A673 (cell line): ENCODE measurements around the gene HERC5. TPM values are rescaled to one million over a fixed set of nuclear protein-coding genes. Genes with fewer than 3 reads are reported as not detected.

Experiments used
- BruUV-seq: library from RNA; stranded (reverse); fragments of 400-500 nt; replicated peaks from 2 replicates; lab custom pipeline; 2021; lab: Mats Ljungman, UMichigan
- CTCF ChIA-PET: fragments of 300-600 bp; sonication (Branson Sonifier 250); formaldehyde crosslinking; loops from one replicate; lab custom pipeline; 2022; ENCODE audit warnings: antibody characterized with exemption; lab: Charles Lee
- POLR2A ChIA-PET: fragments of 300-600 bp; sonication (Branson Sonifier 250); formaldehyde crosslinking; loops from one replicate; lab custom pipeline; 2022; ENCODE audit warnings: antibody characterized with exemption; ENCODE audit not compliant: low non-redundant PET; lab: Charles Lee
- DNase-seq: peaks from one replicate; pipeline ENCODE4 v3.0.0-alpha.2; 2015; ENCODE audit warnings: low spot score
- H3K27ac ChIP-seq: fragments of 200-600 bp; sonication (generic); 2 replicates; pipeline ENCODE4 v1.5.1; 2016; ENCODE audit warnings: mixed run types, low read depth, mild to moderate bottlenecking, mixed read lengths, antibody characterized with exemption, low read length; ENCODE audit not compliant: poor library complexity, severe bottlenecking
- H3K27me3 ChIP-seq: fragments of 200-600 bp; sonication (generic); replicated peaks from 2 replicates; pipeline ENCODE4 v1.6.1; 2017; ENCODE audit warnings: mixed run types, low read depth, mild to moderate bottlenecking, mixed read lengths, antibody characterized with exemption, low read length; ENCODE audit not compliant: insufficient read depth, poor library complexity
- H3K36me3 ChIP-seq: fragments of 200-600 bp; sonication (generic); 2 replicates; pipeline ENCODE4 v1.6.1; 2016; ENCODE audit warnings: mixed run types, mild to moderate bottlenecking, mixed read lengths, antibody characterized with exemption, low read length; ENCODE audit not compliant: insufficient read depth, poor library complexity, severe bottlenecking
- H3K4me1 ChIP-seq: fragments of 200-600 bp; sonication (generic); 2 replicates; pipeline ENCODE4 v1.6.1; 2017; ENCODE audit warnings: mixed run types, mild to moderate bottlenecking, mixed read lengths, antibody characterized with exemption, low read length; ENCODE audit not compliant: insufficient read depth, poor library complexity, severe bottlenecking
- H3K4me3 ChIP-seq: fragments of 200-600 bp; sonication (generic); 2 replicates; pipeline ENCODE4 v1.5.1; 2016; ENCODE audit warnings: low read depth, mixed run types, mild to moderate bottlenecking, mixed read lengths, low read length; ENCODE audit not compliant: poor library complexity, severe bottlenecking
- H3K9me3 ChIP-seq: fragments of 200-600 bp; sonication (generic); 2 replicates; pipeline ENCODE4 v1.6.1; 2016; ENCODE audit warnings: mixed run types, low read depth, mild to moderate bottlenecking, mixed read lengths, antibody characterized with exemption, low read length; ENCODE audit not compliant: poor library complexity, severe bottlenecking
- EZH2 ChIP-seq: fragments of 200-600 bp; sonication (generic); IDR thresholded peaks from 2 replicates; pipeline ENCODE4 v1.6.1; 2017; ENCODE audit warnings: borderline replicate concordance, low read depth, mild to moderate bottlenecking, mixed read lengths, antibody characterized with exemption, low read length; ENCODE audit not compliant: poor library complexity, severe bottlenecking
- intact Hi-C: fragments of 100-400 bp; cut with micrococcal nuclease; formaldehyde crosslinking; loops from one replicate; pipeline ENCODE4 v1.10.0; 2022; ENCODE audit not compliant: unreplicated experiment
- total RNA-seq: library from RNA; stranded (reverse); gene quantifications from 2 replicates; pipeline ENCODE4 v1.2.3, GENCODE V29; 2021
- TF ChIP-seq, protein P1 (sequence below): fragments of 300-800, 200-600 bp; sonication (generic); conservative IDR thresholded peaks from 2 replicates; pipeline ENCODE4 v1.5.1; 2017; ENCODE audit warnings: low read depth, mild to moderate bottlenecking, antibody characterized with exemption, low read length, moderate library complexity, mixed read lengths

Gene HERC5
- total RNA-seq, 1 experiment from 2014 or later: 0.54 TPM

- H3K4me1 ChIP-seq: no peaks in the 10 kb centered on the region
- H3K9me3 ChIP-seq: no peaks in the 10 kb centered on the region
- no peak overlapping the region for H3K27ac ChIP-seq
- ChIA-PET CTCF (no interaction called here), POLR2A (no interaction called here)
- no peak for DNase-seq
- H3K36me3 ChIP-seq: no peaks in the 10 kb centered on the region
- TF ChIP-seq EZH2: no peak
- TF ChIP-seq, protein P1, sequence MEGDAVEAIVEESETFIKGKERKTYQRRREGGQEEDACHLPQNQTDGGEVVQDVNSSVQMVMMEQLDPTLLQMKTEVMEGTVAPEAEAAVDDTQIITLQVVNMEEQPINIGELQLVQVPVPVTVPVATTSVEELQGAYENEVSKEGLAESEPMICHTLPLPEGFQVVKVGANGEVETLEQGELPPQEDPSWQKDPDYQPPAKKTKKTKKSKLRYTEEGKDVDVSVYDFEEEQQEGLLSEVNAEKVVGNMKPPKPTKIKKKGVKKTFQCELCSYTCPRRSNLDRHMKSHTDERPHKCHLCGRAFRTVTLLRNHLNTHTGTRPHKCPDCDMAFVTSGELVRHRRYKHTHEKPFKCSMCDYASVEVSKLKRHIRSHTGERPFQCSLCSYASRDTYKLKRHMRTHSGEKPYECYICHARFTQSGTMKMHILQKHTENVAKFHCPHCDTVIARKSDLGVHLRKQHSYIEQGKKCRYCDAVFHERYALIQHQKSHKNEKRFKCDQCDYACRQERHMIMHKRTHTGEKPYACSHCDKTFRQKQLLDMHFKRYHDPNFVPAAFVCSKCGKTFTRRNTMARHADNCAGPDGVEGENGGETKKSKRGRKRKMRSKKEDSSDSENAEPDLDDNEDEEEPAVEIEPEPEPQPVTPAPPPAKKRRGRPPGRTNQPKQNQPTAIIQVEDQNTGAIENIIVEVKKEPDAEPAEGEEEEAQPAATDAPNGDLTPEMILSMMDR: no peak
- no peaks in the 10 kb centered on the region for H3K27me3 ChIP-seq
- BruUV-seq: no TSS peak
- no peak overlapping the region for H3K4me3 ChIP-seq
- intact Hi-C loops: no loop called here
These were observed 46.4 kb downstream of the HERC5 start for GRCh38 chr4:88503344-88503743.

DNA sequence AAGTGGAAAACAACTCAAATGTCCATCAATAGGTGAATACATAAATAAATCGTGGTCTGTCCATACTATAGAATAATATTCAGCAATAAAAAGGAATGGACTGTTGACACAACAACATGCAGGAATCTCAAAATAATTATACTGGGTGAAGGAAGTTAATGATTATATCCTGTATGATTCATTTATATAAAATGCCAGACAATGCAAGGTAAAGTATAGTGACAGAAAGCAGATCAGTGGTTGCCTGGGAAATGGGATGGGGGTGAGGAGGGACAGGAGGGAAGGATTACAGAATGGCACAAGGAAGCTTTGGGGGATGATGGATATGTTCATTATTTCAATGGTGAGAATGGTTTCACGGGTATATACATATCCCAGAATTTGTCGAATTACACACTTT, 54.3 kb downstream of the HERC5 start:
- no peaks in the 10 kb centered on the region for H3K36me3 ChIP-seq
- no peak for DNase-seq
- H3K4me1 ChIP-seq: no peaks in the 10 kb centered on the region
- ChIA-PET POLR2A (no interaction called here), CTCF (no interaction called here)
- TF ChIP-seq, protein P1: no peak
- TF ChIP-seq EZH2: no peak
- no peak overlapping the region for H3K4me3 ChIP-seq
- no peaks in the 10 kb centered on the region for H3K27me3 ChIP-seq
- H3K9me3 ChIP-seq: no peaks in the 10 kb centered on the region
- H3K27ac ChIP-seq: no peak overlapping the region
- intact Hi-C loops: loop anchor here (10.0 kb wide), 2 partner anchors 476 to 656 kb away; no protein-coding TSS in a partner anchor
- no TSS peak for BruUV-seq

DNA sequence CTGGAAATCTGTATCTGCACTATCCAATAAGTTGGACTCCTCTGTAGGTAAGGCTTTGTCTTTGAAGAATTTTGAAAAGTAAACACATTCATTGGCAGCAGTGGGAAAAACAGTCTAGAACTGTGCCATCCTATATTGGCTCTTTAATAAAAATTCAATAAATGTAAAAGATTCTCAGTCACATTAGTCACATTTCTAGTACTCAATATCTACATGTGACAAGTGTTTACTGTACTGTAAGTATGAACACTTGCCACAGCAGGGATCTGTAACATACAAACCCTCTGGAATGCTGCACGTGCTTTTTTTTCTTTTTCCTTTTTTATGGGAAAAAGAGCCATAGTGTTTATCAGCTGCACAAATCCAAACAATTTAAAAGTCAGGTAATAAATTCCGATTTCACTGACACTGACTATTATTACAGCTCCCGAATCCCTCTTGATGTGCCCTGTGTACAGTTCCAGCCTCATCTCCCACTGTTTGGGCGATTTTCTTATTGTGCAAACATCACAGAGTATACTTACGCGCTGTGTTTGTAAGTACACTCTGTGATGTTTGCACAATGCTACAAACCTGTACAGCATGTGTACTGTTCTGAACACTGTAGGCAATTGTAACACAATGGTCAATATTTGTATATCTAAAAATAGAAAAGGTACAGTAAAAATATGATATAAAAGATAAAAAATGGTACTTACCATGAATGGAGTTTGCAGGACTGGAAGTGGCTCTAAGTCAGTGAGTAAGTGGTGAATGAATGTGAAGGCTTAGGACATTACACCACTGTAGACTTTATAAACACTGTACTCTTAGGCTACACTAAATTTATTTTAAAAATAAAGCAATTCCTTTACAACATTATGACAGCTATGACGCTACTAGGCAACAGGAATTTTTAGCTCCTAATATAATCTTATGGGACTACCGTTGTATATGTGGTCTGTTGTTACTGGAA, 57.9 kb downstream of the HERC5 start:
- intact Hi-C loops: loop anchor here (1.0 to 10.0 kb wide), 4 partner anchors 146 to 660 kb away; no protein-coding TSS in a partner anchor
- Histone ChIP-seq H3K27ac (no peak overlapping the region), H3K4me1 (no peaks in the 10 kb centered on the region), H3K27me3 (no peaks in the 10 kb centered on the region), H3K4me3 (no peak overlapping the region), H3K36me3 (no peaks in the 10 kb centered on the region), H3K9me3 (no peaks in the 10 kb centered on the region)
- CTCF ChIA-PET: interaction anchor here (0.7 to 1.0 kb wide), 5 partner anchors 145 to 303 kb away, joined by 3 to 20 read pairs (median 3); no protein-coding TSS in a partner anchor
- POLR2A ChIA-PET: no interaction called here
- no TSS peak for BruUV-seq
- DNase-seq: no peak
- TF ChIP-seq, protein P1: no peak
- no peak for TF ChIP-seq EZH2
